GM23248 (cell line): Measurements from ENCODE around the gene PTPRF. TPM values are rescaled to one million over a fixed set of nuclear protein-coding genes. Genes with fewer than 3 reads are reported as not detected.
A peak's percentile ranks its signal among the peaks of the same experiment; 100 is the strongest.

Experiments used
- DNase-seq: peaks from one replicate; pipeline ENCODE4 v3.0.0-alpha.2; 2015
- H2AFZ ChIP-seq: fragments of 200-600 bp; sonication (generic); 2 replicates; pipeline ENCODE4 v1.6.1; 2016; ENCODE audit warnings: antibody characterized with exemption
- H3F3A ChIP-seq: fragments of 200-600 bp; sonication (generic); 2 replicates; pipeline ENCODE4 v1.6.1; 2016; ENCODE audit warnings: mild to moderate bottlenecking, antibody characterized with exemption, mixed run types; ENCODE audit not compliant: insufficient read depth
- H3K27ac ChIP-seq: fragments of 200-600 bp; sonication (generic); 2 replicates; pipeline ENCODE4 v1.5.1; 2016; ENCODE audit warnings: mild to moderate bottlenecking
- H3K27me3 ChIP-seq: fragments of 200-600 bp; sonication (generic); replicated peaks from 2 replicates; pipeline ENCODE4 v1.6.1; 2016; ENCODE audit warnings: mild to moderate bottlenecking; ENCODE audit not compliant: insufficient read depth
- H3K36me3 ChIP-seq: fragments of 200-600 bp; sonication (generic); 2 replicates; pipeline ENCODE4 v1.6.1; 2016; ENCODE audit warnings: low read depth, mild to moderate bottlenecking
- H3K4me1 ChIP-seq: fragments of 200-600 bp; sonication (generic); 2 replicates; pipeline ENCODE4 v1.6.1; 2016; ENCODE audit warnings: mild to moderate bottlenecking; ENCODE audit not compliant: insufficient read depth
- H3K4me2 ChIP-seq: fragments of 200-600 bp; sonication (generic); one replicate; pipeline ENCODE4 v1.6.1; 2016; ENCODE audit warnings: mild to moderate bottlenecking; ENCODE audit not compliant: unreplicated experiment
- H3K4me3 ChIP-seq: fragments of 200-600 bp; sonication (generic); 2 replicates; pipeline ENCODE4 v1.5.1; 2016; ENCODE audit warnings: mild to moderate bottlenecking
- H3K79me2 ChIP-seq: fragments of 200-600 bp; sonication (generic); 2 replicates; pipeline ENCODE4 v1.6.1; 2016; ENCODE audit warnings: mild to moderate bottlenecking; ENCODE audit not compliant: insufficient read depth
- H3K9ac ChIP-seq: fragments of 200-600 bp; sonication (generic); 2 replicates; pipeline ENCODE4 v1.6.1; 2016; ENCODE audit warnings: mild to moderate bottlenecking
- H3K9me2 ChIP-seq: fragments of 200-600 bp; sonication (generic); 2 replicates; pipeline ENCODE4 v1.6.1; 2016; ENCODE audit warnings: mixed run types, mild to moderate bottlenecking, moderate library complexity; ENCODE audit not compliant: insufficient read depth
- H3K9me3 ChIP-seq: fragments of 200-600 bp; sonication (generic); one replicate; pipeline ENCODE4 v1.6.1; 2017; ENCODE audit warnings: low read depth
- H4K20me1 ChIP-seq: fragments of 200-600 bp; sonication (generic); 2 replicates; pipeline ENCODE4 v1.6.0; 2016; ENCODE audit not compliant: insufficient read depth
- EZH2 ChIP-seq: fragments of 200-600 bp; sonication (generic); IDR thresholded peaks from 2 replicates; pipeline ENCODE4 v1.6.1; 2018; ENCODE audit warnings: antibody characterized with exemption, mild to moderate bottlenecking; ENCODE audit not compliant: insufficient read depth, poor library complexity, severe bottlenecking
- EZH2phosphoT487 ChIP-seq: fragments of 200-600 bp; sonication (generic); IDR thresholded peaks from 2 replicates; pipeline ENCODE4 v1.6.1; 2018; ENCODE audit warnings: antibody characterized with exemption, moderate library complexity, mild to moderate bottlenecking, low read depth; ENCODE audit not compliant: insufficient read depth
- WGBS, 2 experiments: methylation state at CpG; one replicate each; pipeline ENCODE4 v1.1.6; 2015 to 2017; ENCODE audit warnings: low lambda C conversion rate in 2 of 2, low coverage in 1 of 2; ENCODE audit errors: missing lambda C conversion rate in 2 of 2; 5-methylcytosine and 5-hydroxymethylcytosine counted together
- in situ Hi-C: fragments of 300-500 bp; cut with MboI; formaldehyde crosslinking; loops from 2 replicates; pipeline ENCODE4 v1.15.0; 2020
- polyA plus RNA-seq: library from polyadenylated mRNA; unstranded; fragments of >200 nt; fragmentation: Nextera tagmentation; extraction: Ambion mirVana; gene quantifications from 2 replicates; pipeline ENCODE4 v1.2.1, GENCODE V29; 2016
- total RNA-seq: library from RNA; depleted of rRNA; stranded (reverse); fragments of >200 nt; shearing (Covaris generic); gene quantifications from 2 replicates; pipeline ENCODE4 v1.2.3, GENCODE V29; 2014

The PTPRF gene
- total and polyA plus RNA-seq, 2 experiments from 2014 or later: 14.0 to 15.0 TPM

- Histone ChIP-seq H3F3A (peaks cover 8% of the 10 kb centered on the region; the same call in 1 of the 2 replicates), H3K9me2 (no peaks in the 10 kb centered on the region), H4K20me1 (peaks cover 5% of the 10 kb centered on the region; the same call in 1 of the 2 replicates), H3K9ac (peak overlapping the region; percentile 91), H3K4me1 (peaks cover 11% of the 10 kb centered on the region; the same call in 1 of the 2 replicates), H3K4me2 (peak overlapping the region; percentile 93), H3K9me3 (no peaks in the 10 kb centered on the region), H3K27me3 (no peaks in the 10 kb centered on the region), H3K36me3 (peaks cover 20% of the 10 kb centered on the region), H3K79me2 (peaks cover 52% of the 10 kb centered on the region), H3K4me3 (peak overlapping the region; percentile 97), H2AFZ (peak overlapping the region; percentile 98), H3K27ac (peak overlapping the region; percentile 75)
- 1 to 3% methylated on average over 27 to 33 of the region's 33 CpGs for WGBS, 2 experiments
- in situ Hi-C loops: loop anchor here (25.0 kb wide), 1 partner anchor 413 kb away; no protein-coding TSS in a partner anchor
- peak; percentile 97 for DNase-seq
- TF ChIP-seq EZH2phosphoT487 (no peak), EZH2 (no peak)
Observed at GRCh38 chr1:43650310-43651085, 119.8 kb downstream of the PTPRF start.

GRCh38 chr1:43651188-43651587 lies 120.5 kb downstream of the PTPRF start:
- peaks cover 5% of the 10 kb centered on the region; the same call in 1 of the 2 replicates for H4K20me1 ChIP-seq
- peak; percentile 20 for DNase-seq
- peaks cover 27% of the 10 kb centered on the region for H3K36me3 ChIP-seq
- peak overlapping the region; percentile 91 for H3K9ac ChIP-seq
- TF ChIP-seq EZH2phosphoT487: no peak
- no peak for TF ChIP-seq EZH2
- H3K4me1 ChIP-seq: peaks cover 11% of the 10 kb centered on the region; the same call in 1 of the 2 replicates
- no peaks in the 10 kb centered on the region for H3K9me2 ChIP-seq
- peak overlapping the region; percentile 75; the same call in 1 of the 2 replicates for H3K27ac ChIP-seq
- H3F3A ChIP-seq: peaks cover 8% of the 10 kb centered on the region; the same call in 1 of the 2 replicates
- H2AFZ ChIP-seq: no peak overlapping the region
- peak overlapping the region; percentile 97 for H3K4me3 ChIP-seq
- peaks cover 58% of the 10 kb centered on the region for H3K79me2 ChIP-seq
- H3K27me3 ChIP-seq: no peaks in the 10 kb centered on the region
- H3K4me2 ChIP-seq: peak overlapping the region; percentile 93
- WGBS, 2 experiments: 37 to 49% methylated on average over 6 of the region's 6 CpGs
- in situ Hi-C loops: loop anchor here (25.0 kb wide), 1 partner anchor 414 kb away; no protein-coding TSS in a partner anchor
- H3K9me3 ChIP-seq: no peaks in the 10 kb centered on the region

- peak; percentile 36 for DNase-seq
- in situ Hi-C loops: loop anchor here (25.0 kb wide), 1 partner anchor 415 kb away; no protein-coding TSS in a partner anchor
Observed at GRCh38 chr1:43651902-43652301, 121.2 kb downstream of the PTPRF start.

GRCh38 chr1:43653339-43653738 lies 122.7 kb downstream of the PTPRF start:
- Histone ChIP-seq H3K4me1 (peaks cover 11% of the 10 kb centered on the region; the same call in 1 of the 2 replicates), H3K9me2 (no peaks in the 10 kb centered on the region), H3K36me3 (peaks cover 46% of the 10 kb centered on the region), H3F3A (peaks cover 8% of the 10 kb centered on the region; the same call in 1 of the 2 replicates), H3K27ac (no peak overlapping the region), H3K79me2 (peaks cover 79% of the 10 kb centered on the region), H4K20me1 (peaks cover 5% of the 10 kb centered on the region; the same call in 1 of the 2 replicates), H3K9ac (no peak overlapping the region), H3K4me2 (no peak overlapping the region), H3K9me3 (no peaks in the 10 kb centered on the region), H2AFZ (no peak overlapping the region), H3K4me3 (no peak overlapping the region), H3K27me3 (no peaks in the 10 kb centered on the region)
- TF ChIP-seq EZH2phosphoT487: no peak
- no peak for TF ChIP-seq EZH2
- peak; percentile 77 for DNase-seq
- in situ Hi-C loops: loop anchor here (25.0 kb wide), 1 partner anchor 416 kb away; no protein-coding TSS in a partner anchor
- WGBS, 2 experiments: 55 to 58% methylated on average over 3 of the region's 3 CpGs

More at GRCh38 chr1:43651902-43652301, 121.2 kb downstream of the PTPRF start:
- TF ChIP-seq EZH2: no peak
- no peak for TF ChIP-seq EZH2phosphoT487
- Histone ChIP-seq H3K79me2 (peaks cover 65% of the 10 kb centered on the region), H3K4me1 (peaks cover 11% of the 10 kb centered on the region; the same call in 1 of the 2 replicates), H3K27ac (no peak overlapping the region; the same call in 1 of the 2 replicates), H4K20me1 (peaks cover 5% of the 10 kb centered on the region; the same call in 1 of the 2 replicates), H3K27me3 (no peaks in the 10 kb centered on the region), H3K36me3 (peaks cover 34% of the 10 kb centered on the region), H3K9ac (peak overlapping the region; percentile 91), H3K4me3 (peak overlapping the region; percentile 97), H3F3A (peaks cover 8% of the 10 kb centered on the region; the same call in 1 of the 2 replicates), H3K9me3 (no peaks in the 10 kb centered on the region), H2AFZ (no peak overlapping the region), H3K9me2 (no peaks in the 10 kb centered on the region), H3K4me2 (peak overlapping the region; percentile 93)
- 17 to 32% methylated on average over 3 of the region's 3 CpGs for WGBS, 2 experiments
